OCI-M1 (cell line): ENCODE data around the gene CDK5RAP2.
"Not testable (repeated sequence)": the region's sequence is repeated elsewhere in the genome, so short reads cannot be mapped to it uniquely, and the experiment has no call there.

Experiments
- DNase-seq: peaks from one replicate; lab custom pipeline; 2025; lab: John Stamatoyannopoulos, UW

The CDK5RAP2 gene

DNA sequence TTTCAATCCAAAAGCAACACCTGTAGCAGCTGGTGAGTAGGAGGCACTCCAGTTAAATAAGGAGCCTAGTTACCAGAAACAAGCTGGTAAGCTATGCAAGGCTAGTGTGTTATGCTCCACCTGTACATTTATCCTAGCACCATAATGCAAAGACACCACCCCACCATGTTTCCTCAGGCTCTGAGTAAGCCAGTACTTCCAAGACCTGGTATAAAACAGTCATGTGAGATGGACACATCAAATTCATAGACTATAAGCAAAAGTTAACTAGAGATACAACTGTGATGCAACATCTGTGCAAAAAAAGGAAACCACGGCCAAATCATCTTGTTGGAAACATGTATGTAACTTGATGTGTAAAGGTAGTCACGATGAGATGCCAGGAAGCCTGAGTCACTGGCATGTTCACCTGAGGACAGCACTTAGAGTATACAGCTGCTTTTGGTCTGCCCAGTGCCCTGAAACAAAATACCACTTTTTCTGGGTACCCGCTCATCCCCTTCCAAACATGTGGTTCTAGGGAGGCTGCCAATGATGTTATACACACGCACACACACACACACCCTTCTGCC lies 66.1 kb downstream of the CDK5RAP2 start:
- no peak for DNase-seq

DNA sequence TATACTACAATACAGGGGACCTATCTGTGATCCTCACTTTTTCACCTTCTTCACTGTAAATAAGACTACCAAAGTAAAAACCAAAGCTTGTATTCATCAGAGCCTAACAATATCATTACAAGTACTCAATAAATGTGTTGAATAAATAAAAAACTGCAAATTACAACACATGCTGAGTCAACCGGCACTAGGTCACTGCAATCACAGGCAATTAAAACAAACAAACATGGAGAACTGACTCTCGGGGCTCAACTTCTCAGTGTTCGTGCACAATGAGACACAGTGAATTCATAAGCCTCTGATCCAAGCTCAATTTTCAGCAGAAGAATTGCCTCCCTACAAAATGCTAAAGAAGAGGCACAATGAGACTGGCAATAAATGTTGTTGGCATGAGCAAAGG lies 69.2 kb downstream of the CDK5RAP2 start:
- DNase-seq, result no peak

DNA sequence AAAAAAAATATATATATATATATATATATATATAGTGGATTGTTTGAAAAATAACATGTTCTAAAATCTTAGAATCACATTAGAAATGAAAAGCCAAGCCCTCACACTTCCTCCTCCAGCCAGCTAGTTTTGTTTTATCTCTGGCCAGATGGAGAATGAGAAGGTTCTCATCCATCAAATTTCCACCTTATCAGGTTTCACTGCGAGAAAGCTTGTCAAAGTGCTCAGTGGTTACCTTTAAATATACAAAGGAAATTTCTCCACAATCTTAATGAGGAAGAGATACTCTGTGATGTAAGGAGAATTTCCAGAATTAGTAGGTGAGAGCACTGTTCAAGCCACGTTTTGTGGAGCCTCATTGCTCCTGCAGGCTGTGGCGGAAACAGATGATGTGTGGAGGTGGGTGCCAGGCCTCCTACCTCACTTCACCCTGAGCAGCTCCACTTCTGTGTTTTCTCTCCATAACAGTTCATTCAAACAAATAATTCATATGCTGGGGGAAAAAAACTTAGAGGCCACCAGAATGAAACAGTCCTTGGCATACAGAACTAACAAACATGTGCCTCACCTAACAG lies 71.9 kb downstream of the CDK5RAP2 start:
- DNase-seq, result peak; percentile 53

DNA sequence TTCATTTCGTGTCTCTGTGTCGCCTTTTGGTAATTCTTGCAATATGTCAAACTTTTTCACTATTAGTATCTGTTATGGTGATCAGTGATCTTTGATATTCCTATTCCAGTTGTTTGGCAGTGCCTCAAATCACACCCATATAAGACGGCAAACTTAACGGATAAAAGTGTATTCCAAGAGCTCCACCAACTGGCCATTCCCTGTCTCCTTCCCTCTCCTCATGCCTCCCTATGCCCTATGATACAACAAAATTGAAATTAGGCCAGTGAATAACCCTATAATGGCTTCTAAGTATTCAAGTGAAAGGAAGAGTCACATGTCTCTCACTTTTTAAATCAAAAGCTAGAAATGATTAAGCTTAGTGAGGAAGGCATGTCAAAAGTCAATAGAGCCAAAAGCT lies 74.8 kb downstream of the CDK5RAP2 start:
- no peak for DNase-seq

DNA sequence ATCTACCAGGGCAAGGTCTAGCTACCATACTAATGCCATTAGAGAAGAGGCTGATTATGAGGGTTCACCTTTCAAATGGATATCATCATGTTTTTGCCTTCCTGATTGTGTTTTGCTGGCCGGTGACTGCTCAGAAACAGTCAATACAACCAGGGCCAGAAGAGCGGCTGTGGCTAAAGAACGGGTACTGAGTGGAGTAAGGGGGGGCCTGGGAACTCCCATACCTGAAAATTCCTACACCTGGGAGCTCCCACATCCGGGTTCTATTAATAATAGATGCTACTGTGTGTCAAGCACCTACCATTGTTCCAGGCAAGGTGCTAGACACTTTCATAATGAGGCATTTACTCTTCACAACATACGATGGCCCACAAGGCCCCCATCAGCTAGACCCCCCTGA lies 79.2 kb downstream of the CDK5RAP2 start:
- DNase-seq, result no peak

DNA sequence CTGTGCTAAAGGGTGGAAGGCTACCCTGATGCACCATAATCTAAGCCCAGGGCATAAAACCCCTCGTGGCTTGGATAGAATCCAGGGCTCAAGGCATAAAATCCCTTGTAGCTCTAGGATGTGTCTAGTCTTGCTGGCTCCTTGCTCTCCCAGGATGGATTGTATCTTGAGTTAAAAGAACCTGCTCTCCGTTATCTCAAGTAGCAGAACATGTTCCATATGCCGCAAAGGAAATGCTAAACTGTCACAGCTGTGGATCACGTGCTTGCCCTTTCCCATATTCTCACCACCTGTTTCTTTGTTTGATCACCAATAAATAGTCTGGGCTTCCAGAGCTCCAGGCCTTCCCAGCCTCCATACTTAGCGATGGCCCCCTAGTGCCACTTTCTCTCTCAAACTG lies 82.1 kb downstream of the CDK5RAP2 start:
- DNase-seq, result not testable (repeated sequence)

DNA sequence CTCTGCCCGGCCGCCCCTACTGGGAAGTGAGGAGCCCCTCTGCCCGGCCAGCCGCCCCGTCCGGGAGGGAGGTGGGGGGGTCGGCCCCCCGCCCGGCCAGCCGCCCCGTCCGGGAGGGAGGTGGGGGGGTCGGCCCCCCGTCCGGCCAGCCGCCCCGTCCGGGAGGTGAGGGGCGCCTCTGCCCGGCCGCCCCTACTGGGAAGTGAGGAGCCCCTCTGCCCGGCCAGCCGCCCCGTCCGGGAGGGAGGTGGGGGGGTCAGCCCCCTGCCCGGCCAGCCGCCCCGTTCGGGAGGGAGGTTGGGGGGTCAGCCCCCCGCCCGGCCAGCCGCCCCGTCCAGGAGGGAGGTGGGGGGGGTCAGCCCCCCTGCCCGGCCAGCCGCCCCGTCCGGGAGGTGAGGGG lies 83.5 kb downstream of the CDK5RAP2 start:
- not testable (repeated sequence) for DNase-seq

DNA sequence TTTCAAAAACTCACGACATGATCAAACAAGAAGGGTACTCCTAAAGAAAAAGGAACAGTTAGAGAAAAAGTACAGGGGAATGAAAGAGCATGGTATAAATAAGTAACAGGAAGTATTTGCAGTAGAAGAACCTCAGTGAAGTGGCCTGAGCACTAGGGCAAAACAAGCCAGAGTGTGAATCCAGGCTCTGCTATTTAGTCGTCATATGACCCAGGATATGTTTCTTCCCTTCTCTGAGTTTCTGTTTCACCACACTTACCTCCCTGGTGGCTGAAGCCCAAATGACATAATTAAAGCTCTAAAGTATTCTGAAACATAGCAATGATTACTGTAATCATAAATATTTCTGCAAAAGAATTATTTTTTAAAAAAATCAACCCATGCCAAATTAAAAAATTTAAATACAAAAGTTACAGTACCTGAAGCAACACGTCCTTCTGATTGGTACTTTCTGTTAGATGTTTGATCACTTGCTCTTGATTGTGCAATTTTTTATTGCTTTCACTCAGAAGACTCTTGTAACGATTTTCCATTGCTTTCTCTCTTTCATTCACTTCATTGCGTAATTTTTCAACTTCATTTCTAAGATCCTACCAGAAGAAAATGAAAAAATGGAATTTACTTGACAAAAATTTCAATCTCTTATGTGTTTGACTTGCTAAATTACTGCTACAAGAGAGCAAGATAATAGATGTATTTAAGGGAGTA lies 88.9 kb downstream of the CDK5RAP2 start:
- peak; percentile 13 for DNase-seq

DNA sequence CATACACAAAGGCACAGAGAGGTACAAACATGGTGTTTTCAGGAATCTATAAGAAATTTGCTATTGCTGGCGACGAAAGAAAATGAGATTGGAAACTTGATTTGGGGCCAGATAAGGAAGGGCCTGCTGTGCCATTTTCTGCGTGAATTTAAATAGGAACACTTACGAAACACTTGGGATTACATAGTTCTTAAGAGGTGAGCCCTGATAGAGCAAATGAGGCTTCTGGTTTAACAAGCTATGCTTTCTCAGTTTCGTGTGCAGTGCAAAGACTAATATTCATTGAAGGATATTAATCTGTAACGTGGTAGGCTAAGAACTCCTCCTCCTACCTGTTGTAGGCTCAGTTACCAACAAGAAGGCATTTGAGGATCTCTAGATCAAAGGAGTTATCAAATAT lies 93.1 kb downstream of the CDK5RAP2 start:
- no peak for DNase-seq

DNA sequence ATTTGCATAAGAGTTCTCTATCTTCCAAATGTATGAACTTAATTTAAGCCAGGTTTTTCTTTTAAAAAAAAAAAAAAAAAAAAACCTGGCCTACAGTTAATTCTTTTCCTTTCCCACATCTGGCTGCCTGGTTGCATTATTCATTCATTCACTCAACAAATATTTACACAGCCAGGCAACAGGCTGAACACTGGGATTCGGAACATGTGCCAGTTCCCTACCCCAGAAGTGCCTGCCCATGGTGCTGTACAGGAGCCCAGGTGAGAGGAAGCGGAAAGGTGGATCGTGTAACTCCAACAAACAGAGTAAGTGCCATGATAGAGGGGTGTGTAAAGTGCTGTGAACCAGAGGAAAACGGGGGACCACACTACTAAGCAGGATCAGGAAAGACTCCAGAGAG lies 93.6 kb downstream of the CDK5RAP2 start:
- no peak for DNase-seq

DNA sequence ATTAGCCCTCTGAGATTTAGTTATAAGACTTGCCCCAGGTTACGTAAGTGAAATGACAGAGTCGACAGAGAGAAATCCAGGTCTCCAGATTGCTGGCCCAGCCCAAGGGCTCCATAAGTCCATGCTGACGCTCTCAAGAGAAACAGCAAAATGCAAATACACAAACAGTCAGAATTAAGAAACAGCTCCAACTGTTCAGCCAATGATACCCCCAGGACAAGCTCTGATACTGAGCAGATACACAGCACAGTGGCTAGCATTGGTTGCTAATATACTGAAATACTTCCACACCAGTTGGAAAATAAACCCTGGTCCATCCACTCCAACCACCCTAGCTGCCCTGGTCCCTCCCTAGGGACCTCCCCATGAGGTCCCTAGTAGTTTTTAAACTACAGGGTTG lies 94.2 kb downstream of the CDK5RAP2 start:
- DNase-seq, result no peak

DNA sequence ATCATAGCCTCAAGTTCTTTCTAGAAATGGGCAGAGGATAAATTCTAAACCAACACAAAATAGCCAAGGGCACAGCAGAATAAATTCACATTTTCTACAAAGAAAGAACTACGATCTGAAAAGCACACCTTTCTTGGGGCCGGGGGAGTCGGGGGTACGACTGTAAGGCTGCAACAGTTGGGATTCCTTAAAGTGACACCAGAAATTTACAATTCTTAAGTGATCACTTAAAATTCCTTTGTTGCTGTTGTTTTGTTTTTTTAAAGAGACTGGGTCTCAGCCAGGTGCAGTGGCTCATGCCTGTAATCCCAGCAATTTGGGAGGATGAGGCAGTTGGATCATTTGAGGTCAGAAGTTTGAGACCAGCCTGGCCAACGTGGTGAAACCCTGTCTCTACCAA lies 95.8 kb downstream of the CDK5RAP2 start:
- no peak for DNase-seq

DNA sequence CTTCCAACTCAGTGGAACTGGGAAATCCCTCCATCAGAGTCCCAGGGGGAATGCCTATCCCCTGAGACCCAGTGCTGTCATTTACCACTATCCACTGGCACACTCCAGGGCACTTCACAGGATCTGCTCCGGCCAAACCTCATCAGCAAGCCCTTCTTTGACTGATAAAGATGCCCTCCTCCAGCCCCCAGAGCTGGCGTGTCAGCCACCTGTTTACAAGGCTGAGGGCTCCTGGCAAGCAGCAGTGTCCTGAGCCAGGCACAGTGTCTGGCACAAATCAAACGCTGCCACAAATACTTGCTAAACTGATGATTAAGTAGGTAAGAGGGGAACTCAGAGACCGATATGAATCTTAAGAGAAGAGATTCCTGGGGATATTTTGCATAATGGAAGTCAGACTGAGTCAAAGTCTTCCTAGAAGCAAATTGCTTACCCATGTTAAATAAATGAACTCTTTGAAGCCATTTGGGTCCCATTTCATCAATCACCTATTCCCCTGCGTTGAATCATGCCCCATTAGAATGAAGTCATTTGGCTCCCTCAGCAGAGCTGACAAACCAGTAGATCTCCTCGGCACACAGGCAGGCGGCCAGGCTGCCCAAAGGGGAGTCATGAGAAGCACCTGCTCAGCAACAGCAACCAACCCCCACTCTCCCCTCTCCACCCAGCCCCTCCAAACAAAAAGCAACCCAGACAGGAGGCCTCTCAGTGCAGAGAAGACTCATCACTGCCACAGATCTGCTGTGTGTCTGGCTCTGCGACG lies 97.4 kb downstream of the CDK5RAP2 start:
- no peak for DNase-seq

DNA sequence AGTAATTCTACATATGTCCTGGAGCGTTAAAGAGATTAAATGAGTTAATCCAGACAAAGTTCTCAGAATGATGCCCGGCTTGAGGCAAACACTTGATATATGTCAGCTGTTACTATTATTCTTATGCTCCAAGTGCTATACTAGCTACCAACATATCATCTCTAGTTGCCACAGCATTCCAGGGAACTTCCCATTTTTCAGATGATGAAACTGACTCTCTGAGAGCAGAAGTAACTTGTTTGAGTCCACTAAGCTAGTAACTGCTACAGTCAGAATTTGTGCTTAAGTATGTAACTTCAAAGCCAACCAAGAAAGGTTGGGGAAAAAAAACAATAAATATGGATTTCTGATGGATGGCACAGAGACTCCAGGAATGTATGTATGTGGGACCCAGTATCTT lies 98.1 kb downstream of the CDK5RAP2 start:
- DNase-seq, result no peak

DNA sequence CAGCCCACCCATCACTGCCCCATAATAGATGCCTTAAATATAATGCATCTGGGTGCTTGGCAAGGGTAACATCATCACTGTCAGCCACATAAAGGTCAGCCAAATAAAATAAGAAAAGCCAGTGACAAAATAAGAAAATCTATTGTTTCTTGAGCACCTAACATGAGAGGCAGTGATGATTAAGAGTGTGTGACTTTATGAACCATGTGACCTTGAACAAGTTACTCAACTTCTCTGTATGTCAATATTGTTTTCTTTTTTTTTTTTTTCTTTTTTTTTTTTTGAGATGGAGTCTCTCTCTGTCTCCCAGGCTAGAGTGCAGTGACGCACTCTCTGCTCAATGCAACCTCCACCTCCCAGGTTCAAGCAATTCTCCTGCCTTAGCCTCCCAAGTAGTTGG lies 98.7 kb downstream of the CDK5RAP2 start:
- DNase-seq, result no peak

DNA sequence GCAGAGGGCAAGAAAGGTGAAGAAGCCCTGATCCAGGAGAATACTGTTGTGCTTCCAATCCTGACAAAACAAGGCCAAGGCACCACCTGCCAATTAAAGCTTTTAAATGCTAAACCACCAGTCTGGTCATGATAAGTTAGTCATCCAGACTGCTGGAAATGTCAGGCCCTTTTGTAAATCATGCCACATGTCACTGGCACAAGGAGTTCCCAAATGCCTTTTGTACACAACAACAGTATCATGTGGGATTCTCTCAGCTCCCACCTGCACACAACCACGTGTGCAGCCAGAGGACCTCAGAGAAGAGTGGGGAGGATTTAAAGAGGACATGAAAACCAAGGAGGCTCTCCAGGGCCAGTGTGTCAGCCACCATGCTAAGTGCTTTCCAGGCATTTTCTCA lies 99.3 kb downstream of the CDK5RAP2 start:
- DNase-seq, result no peak

DNA sequence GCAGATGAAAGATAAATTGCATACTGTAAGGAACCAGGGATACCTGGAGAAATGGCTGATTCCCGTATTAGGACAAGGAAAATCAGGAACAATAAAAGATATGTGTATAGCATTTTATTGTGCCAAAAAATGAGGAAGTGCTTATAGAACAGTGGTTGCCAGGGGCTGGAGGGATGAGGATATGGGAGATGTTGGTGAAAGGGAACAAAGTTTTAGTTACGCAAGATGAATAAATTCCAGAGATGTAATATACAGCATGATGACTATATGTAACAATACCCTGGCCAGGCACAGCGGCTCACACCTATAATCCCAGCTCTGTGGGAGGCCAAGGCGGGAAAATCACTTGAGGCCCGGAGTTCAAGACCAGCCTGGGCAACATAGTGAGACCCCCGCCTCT lies 101.8 kb downstream of the CDK5RAP2 start:
- no peak for DNase-seq

DNA sequence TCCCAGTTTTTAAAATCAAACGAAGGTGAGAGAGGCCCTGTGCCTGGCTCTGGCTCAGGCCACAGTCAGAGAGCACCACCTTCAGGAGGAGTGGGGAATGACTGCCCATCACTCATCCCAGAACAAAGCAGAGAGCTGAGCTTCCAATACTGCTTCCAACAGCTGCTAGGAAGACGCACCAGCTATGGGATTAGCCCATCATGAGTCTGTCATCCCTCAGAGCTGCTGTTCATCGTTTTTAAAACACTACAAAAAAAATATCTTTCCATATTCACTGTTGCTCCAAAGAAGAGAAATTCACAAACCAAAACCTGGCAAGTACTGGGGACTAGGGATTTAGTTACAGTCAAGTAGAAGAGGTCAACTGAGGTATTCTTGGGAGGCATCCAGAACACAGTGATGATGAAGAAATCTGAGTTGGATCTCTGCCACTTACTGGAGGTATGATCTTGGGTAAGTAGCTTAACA lies 102.4 kb downstream of the CDK5RAP2 start:
- DNase-seq, result peak; percentile 66

DNA sequence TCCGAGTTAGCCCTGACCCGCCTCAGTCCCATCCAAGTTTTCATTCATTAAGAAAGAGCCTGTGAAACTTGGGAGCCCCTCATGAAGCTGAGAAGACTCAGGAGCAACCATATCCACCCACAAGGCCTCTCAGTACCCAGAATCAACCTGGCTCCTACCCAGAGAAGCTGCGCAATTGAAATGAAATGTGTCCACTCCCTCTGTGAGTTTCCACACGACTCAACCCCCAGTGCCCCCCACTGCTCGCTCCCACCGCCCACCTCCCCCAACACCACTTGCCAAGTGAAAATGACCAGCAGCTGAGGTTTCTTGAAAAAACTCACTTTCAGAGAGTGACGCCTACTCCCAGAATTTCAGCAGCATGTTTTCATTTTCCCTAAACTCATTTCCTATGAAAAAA lies 104.6 kb downstream of the CDK5RAP2 start:
- no peak for DNase-seq

DNA sequence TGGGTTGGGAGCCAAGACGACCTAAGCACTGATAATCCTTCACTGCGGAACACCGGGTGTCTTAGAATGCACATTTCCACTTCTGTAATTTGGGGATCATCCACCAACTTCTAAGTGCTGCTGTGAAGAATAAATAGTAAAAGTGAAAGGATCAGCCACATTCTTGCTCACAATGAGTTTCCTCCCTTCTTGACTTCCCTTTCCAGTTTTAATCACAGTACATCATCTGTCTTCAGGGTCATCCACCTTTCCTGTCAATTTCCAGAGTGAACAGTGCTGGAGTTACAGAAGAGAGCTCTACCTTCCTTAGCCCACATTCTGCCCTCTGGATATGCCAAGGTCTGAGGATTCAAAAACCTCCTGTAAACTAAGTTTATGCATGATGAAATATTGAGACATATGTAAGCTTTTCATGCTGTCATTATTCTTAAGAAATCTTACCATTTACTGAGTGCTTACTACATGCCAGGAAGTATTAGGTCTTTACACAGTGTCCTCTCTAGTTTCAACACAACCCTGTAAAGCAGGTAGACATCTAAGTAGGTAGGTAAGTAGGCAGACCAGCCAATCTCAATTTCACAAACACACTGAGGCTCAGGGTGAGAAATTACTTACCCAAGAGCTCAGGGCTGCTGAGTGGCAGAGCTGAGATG lies 105.2 kb downstream of the CDK5RAP2 start:
- DNase-seq, result peak; percentile 67

DNA sequence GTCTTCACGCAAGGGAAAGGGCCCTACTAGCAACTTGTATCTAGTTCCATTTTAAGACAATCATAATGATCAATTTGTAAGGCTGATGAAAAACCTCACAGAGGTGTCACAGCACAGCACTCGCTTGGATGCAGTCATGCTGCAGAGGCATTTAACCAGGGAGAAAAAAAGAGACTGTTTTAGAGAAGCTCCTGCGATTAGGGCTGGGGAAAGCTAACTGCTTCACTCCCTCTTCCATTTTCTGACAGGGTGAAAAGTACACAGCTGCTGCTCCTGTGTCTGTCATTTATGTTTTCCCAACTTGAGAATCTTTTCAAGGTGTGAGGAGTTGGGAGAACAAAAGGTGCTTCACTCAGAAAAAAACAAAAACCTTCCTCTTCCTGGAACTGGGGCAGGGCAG lies 106.4 kb downstream of the CDK5RAP2 start:
- no peak for DNase-seq

DNA sequence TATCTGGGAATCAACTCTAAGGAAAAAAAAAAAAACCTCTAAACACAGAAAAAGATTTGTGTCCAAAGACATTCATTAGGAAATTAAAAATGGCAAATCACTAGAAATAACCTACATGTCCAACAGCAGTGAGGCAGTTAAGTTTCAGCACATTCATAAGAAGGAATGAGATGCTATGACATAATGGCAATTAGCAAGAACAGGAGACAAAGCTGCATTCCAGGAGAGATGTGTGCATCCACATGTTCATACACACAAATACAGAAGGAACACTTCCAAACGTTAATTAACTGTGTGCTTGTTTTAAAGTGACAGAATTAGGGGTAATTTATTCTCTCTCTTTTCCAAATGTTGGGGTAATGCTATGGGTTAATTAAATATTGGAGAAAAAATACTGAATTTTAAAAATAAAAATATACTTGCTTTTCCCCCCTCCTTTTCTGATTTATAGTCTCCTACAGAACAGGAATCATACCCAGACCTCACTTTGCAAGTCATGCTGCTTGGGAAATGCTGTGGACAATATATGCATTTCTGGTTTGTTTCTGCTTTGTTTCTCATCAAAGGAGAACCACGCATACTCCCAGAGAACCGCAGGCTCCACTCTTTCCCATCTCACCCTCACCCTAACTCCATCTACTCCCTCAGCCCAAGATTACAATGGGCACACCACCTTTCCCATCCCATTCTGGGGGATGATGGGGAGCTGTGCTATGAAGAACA lies 114.1 kb downstream of the CDK5RAP2 start:
- DNase-seq, result no peak
